ENCODE results near the gene R3HDML. TPM values are rescaled to one million over a fixed set of nuclear protein-coding genes. Genes with fewer than 3 reads are reported as not detected.

Gene R3HDML
- total and polyA plus RNA-seq, 2 donors (not counting 1 experiment from before 2014, with no cell fraction given), result not detected

- H3K4me2 ChIP-seq (replicated peaks; ENCODE audit: low read depth, low read length, poor library complexity, severe bottlenecking), result no peak overlapping the region
- H4K20me1 ChIP-seq (ENCODE audit: control insufficient read depth, insufficient read depth, low read length, poor library complexity, severe bottlenecking), result no peaks in the 10 kb centered on the region
- TF ChIP-seq CTCF (IDR thresholded peaks at IDR 0.05), result no peak
- no peak for TF ChIP-seq EZH2 (IDR thresholded peaks at IDR 0.05; ENCODE audit: borderline replicate concordance, insufficient read depth, low read depth, low read length, poor library complexity, severe bottlenecking)
- H2AFZ ChIP-seq (ENCODE audit: insufficient read depth, low read depth, low read length, poor library complexity, severe bottlenecking), result no peak overlapping the region
- no peak overlapping the region for H3K27ac ChIP-seq (ENCODE audit: low read length in 2 of 2)
- H3K27me3 Mint-ChIP-seq, result peaks cover 36% of the 10 kb centered on the region
- no peak for ATAC-seq (ENCODE audit: low read depth)
- H3K4me3 Mint-ChIP-seq, result no peak overlapping the region
- 76% methylated on average over 3 of the region's 8 CpGs for WGBS (ENCODE audit: insufficient coverage)
- H3K27me3 ChIP-seq (replicated peaks in 1 of 4; ENCODE audit: control extremely low read depth in 1 of 4, control insufficient read depth in 3 of 4, insufficient read depth in 4 of 4, low read length in 3 of 4), result peaks cover 0 to 5% (median 2%) of the 10 kb centered on the region in 4 experiments
- no peaks in the 10 kb centered on the region for H3K4me1 Mint-ChIP-seq
- no peaks in the 10 kb centered on the region for H3K9me3 Mint-ChIP-seq (ENCODE audit: insufficient read depth)
- no peak overlapping the region for H3K4me3 ChIP-seq (ENCODE audit: control extremely low read depth in 1 of 5, extremely low read depth in 1 of 5, insufficient read depth in 1 of 5, low read depth in 2 of 5, low read length in 4 of 5)
- no peaks in the 10 kb centered on the region for H3K79me2 ChIP-seq (ENCODE audit: control insufficient read depth, insufficient read depth, low read length)
- no peaks in the 10 kb centered on the region for H3K4me1 ChIP-seq (ENCODE audit: control insufficient read depth in 2 of 2, insufficient read depth in 2 of 2, low read length in 2 of 2)
- ChIA-PET POLR2A (no interaction called here), CTCF (no interaction called here)
- intact Hi-C loops (cut with micrococcal nuclease), result no loop called here
- H3K9ac ChIP-seq (ENCODE audit: low read length), result no peak overlapping the region
- no peaks in the 10 kb centered on the region for H3K36me3 ChIP-seq (replicated peaks in 1 of 2; ENCODE audit: control extremely low read depth in 1 of 2, control insufficient read depth in 1 of 2, extremely low read depth in 1 of 2, insufficient read depth in 2 of 2, low read length in 1 of 2)
- no peak overlapping the region for H3K27ac Mint-ChIP-seq
- H3K9me3 ChIP-seq (ENCODE audit: control extremely low read depth in 1 of 3, control insufficient read depth in 2 of 3, insufficient read depth in 1 of 3, low read length in 2 of 3), result no peaks in the 10 kb centered on the region
- no peak for DNase-seq
Observed at GRCh38 chr20:44334306-44334705, 2.5 kb upstream of the R3HDML start.

DNA sequence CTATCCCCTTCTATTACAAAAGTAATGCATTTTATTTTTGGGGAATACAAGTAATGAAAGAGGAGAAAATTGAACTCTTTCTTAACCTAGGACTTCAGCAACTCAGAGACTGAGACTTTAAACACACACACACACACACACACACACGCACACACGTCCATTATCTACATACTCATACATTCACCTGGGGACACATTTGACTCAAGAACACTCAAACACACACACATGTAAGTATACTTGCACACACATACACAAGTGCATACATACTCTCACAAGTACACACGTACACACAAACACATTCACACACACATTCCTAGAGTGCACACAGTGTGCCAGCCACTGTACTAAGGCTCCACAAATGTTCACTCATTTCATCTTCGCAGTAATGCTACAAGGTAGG is 2.1 kb upstream of the R3HDML start:
- Histone ChIP-seq H4K20me1 (ENCODE audit: control insufficient read depth, insufficient read depth, low read length, poor library complexity, severe bottlenecking) (no peaks in the 10 kb centered on the region), H3K27ac (ENCODE audit: low read length in 2 of 2) (no peak overlapping the region), H3K4me2 (replicated peaks; ENCODE audit: low read depth, low read length, poor library complexity, severe bottlenecking) (no peak overlapping the region), H3K4me1 (ENCODE audit: control insufficient read depth in 2 of 2, insufficient read depth in 2 of 2, low read length in 2 of 2) (no peaks in the 10 kb centered on the region), H2AFZ (ENCODE audit: insufficient read depth, low read depth, low read length, poor library complexity, severe bottlenecking) (no peak overlapping the region), H3K27me3 (replicated peaks in 1 of 4; ENCODE audit: control extremely low read depth in 1 of 4, control insufficient read depth in 3 of 4, insufficient read depth in 4 of 4, low read length in 3 of 4) (peaks cover 0 to 5% (median 2%) of the 10 kb centered on the region in 4 experiments), H3K4me3 (ENCODE audit: control extremely low read depth in 1 of 5, extremely low read depth in 1 of 5, insufficient read depth in 1 of 5, low read depth in 2 of 5, low read length in 4 of 5) (no peak overlapping the region), H3K9me3 (ENCODE audit: control extremely low read depth in 1 of 3, control insufficient read depth in 2 of 3, insufficient read depth in 1 of 3, low read length in 2 of 3) (no peaks in the 10 kb centered on the region), H3K79me2 (ENCODE audit: control insufficient read depth, insufficient read depth, low read length) (no peaks in the 10 kb centered on the region), H3K36me3 (replicated peaks in 1 of 2; ENCODE audit: control extremely low read depth in 1 of 2, control insufficient read depth in 1 of 2, extremely low read depth in 1 of 2, insufficient read depth in 2 of 2, low read length in 1 of 2) (no peaks in the 10 kb centered on the region), H3K9ac (ENCODE audit: low read length) (no peak overlapping the region)
- TF ChIP-seq CTCF (IDR thresholded peaks at IDR 0.05) (no peak), EZH2 (IDR thresholded peaks at IDR 0.05; ENCODE audit: borderline replicate concordance, insufficient read depth, low read depth, low read length, poor library complexity, severe bottlenecking) (no peak)
- Mint-ChIP-seq H3K27me3 (peaks cover 35% of the 10 kb centered on the region), H3K4me1 (no peaks in the 10 kb centered on the region), H3K4me3 (no peak overlapping the region), H3K9me3 (ENCODE audit: insufficient read depth) (no peaks in the 10 kb centered on the region), H3K27ac (no peak overlapping the region)
- intact Hi-C loops (cut with micrococcal nuclease), result no loop called here
- ATAC-seq (ENCODE audit: low read depth) (no peak), DNase-seq (no peak)
- 93% methylated on average over 3 of the region's 4 CpGs for WGBS (ENCODE audit: insufficient coverage)
- CTCF ChIA-PET, result no interaction called here
- POLR2A ChIA-PET, result no interaction called here

Data from B cell (primary cell).